GM12878 (cell line): ENCODE data around the gene KCNMB3. TPM values are rescaled to one million over a fixed set of nuclear protein-coding genes. Genes with fewer than 3 reads are reported as not detected.

Experiments
- ATAC-seq: fragments of 200-7000 bp; cut with Tn5 transposase; 3 replicates; pipeline ENCODE4 v1.9.1; 2020; ENCODE audit warnings: mild to moderate bottlenecking, moderate library complexity
- BruUV-seq: library from RNA; stranded (reverse); fragments of 400-500 nt; replicated peaks from 2 replicates; lab custom pipeline; 2021; lab: Mats Ljungman, UMichigan
- CTCF ChIA-PET: fragments of 300-600 bp; sonication (Branson Sonifier 250); formaldehyde crosslinking; extraction: SDS; loops from one replicate; lab custom pipeline; 2021; ENCODE audit warnings: inconsistent platforms; lab: Yijun Ruan, JAX
- POLR2A ChIA-PET: fragments of 350-600 bp; formaldehyde crosslinking; extraction: SDS; loops from one replicate; lab custom pipeline; 2021; ENCODE audit warnings: inconsistent platforms; lab: Charles Lee
- RAD21 ChIA-PET: fragments of 300-600 bp; sonication (Branson Sonifier 250); formaldehyde crosslinking; loops from one replicate; lab custom pipeline; 2023; ENCODE audit warnings: antibody characterized with exemption; ENCODE audit not compliant: unreplicated experiment; lab: Charles Lee
- SMC1A ChIA-PET: fragments of 300-600 bp; sonication (Branson Sonifier 250); formaldehyde crosslinking; loops from one replicate; lab custom pipeline; 2023; ENCODE audit not compliant: unreplicated experiment, uncharacterized antibody; lab: Charles Lee
- DNase-seq: peaks from one replicate; pipeline ENCODE4 v3.0.0-alpha.2; 2011; ENCODE audit warnings: low read depth, low spot score
- FAIRE-seq: peaks from 3 replicates; lab custom pipeline; 2011; peaks lifted over from hg19 to GRCh38; lab: Jason Lieb, UNC
- H2AFZ ChIP-seq: 2 replicates; pipeline ENCODE4 v1.6.0; 2011; ENCODE audit warnings: low read depth, low read length, control low read depth; ENCODE audit not compliant: control insufficient read depth
- H3K27ac ChIP-seq: 2 replicates; pipeline ENCODE4 v1.5.1; 2011; ENCODE audit warnings: control low read depth; ENCODE audit not compliant: control insufficient read depth, insufficient read depth
- H3K27me3 ChIP-seq, 2 experiments: replicated peaks in 1 of 2; 2 replicates each; pipeline versions ENCODE4 v1.6.0 to v1.6.1; 2011; ENCODE audit warnings: low read length in 1 of 2; ENCODE audit not compliant: control insufficient read depth in 2 of 2, insufficient read depth in 2 of 2
- H3K36me3 ChIP-seq, 2 experiments: 2 replicates each; pipeline ENCODE4 v1.5.1; 2011; ENCODE audit warnings: low read length in 1 of 2; ENCODE audit not compliant: control insufficient read depth in 2 of 2, insufficient read depth in 2 of 2
- H3K4me1 ChIP-seq: 2 replicates; pipeline ENCODE4 v1.6.1; 2011; ENCODE audit warnings: mild to moderate bottlenecking, low read length, moderate library complexity, mixed read lengths; ENCODE audit not compliant: control insufficient read depth, insufficient read depth
- H3K4me2 ChIP-seq: 2 replicates; pipeline ENCODE4 v1.6.0; 2011; ENCODE audit warnings: control low read depth; ENCODE audit not compliant: control insufficient read depth, insufficient read depth
- H3K4me3 ChIP-seq: fragments of 200-600 bp; sonication (generic); 2 replicates; pipeline ENCODE4 v1.5.1; 2016
- H3K79me2 ChIP-seq: 2 replicates; pipeline ENCODE4 v1.6.0; 2011; ENCODE audit warnings: low read length; ENCODE audit not compliant: control insufficient read depth, insufficient read depth
- H3K9ac ChIP-seq: 2 replicates; pipeline ENCODE4 v1.8.0; 2011; ENCODE audit warnings: low read length, control low read depth, mixed read lengths; ENCODE audit not compliant: control insufficient read depth, insufficient read depth
- H3K9me3 ChIP-seq: replicated peaks from 3 replicates; pipeline ENCODE4 v1.5.1; 2011; ENCODE audit warnings: mild to moderate bottlenecking, low read length; ENCODE audit not compliant: control insufficient read depth, insufficient read depth
- H4K20me1 ChIP-seq: 2 replicates; pipeline ENCODE4 v1.6.0; 2011; ENCODE audit not compliant: control insufficient read depth, insufficient read depth
- GATAD2B ChIP-seq: fragments of 450-650 bp; conservative IDR thresholded peaks from 2 replicates; pipeline ENCODE4 v1.6.1; 2017; ENCODE audit warnings: low read depth, mild to moderate bottlenecking, moderate library complexity
- HSF1 ChIP-seq: fragments of 150-350 bp; IDR thresholded peaks from 2 replicates; pipeline ENCODE4 v1.6.1; 2014; ENCODE audit warnings: mild to moderate bottlenecking, low read depth, low read length
- IRF3 ChIP-seq: fragments of 450-650 bp; IDR thresholded peaks from 2 replicates; pipeline ENCODE4 v1.6.1; 2014; ENCODE audit warnings: mild to moderate bottlenecking
- WGBS: methylation state at CpG from one replicate; pipeline ENCODE4 v1.1.6; 2016; ENCODE audit warnings: low lambda C conversion rate; ENCODE audit not compliant: insufficient replicate concordance, insufficient coverage; ENCODE audit errors: missing lambda C conversion rate; 5-methylcytosine and 5-hydroxymethylcytosine counted together
- in situ Hi-C: fragments of 300-500 bp; cut with MboI; formaldehyde crosslinking; loops from 9 replicates; pipeline ENCODE4 v1.14.3; 2018; ENCODE audit warnings: mixed read lengths
- intact Hi-C: fragments of 100-400 bp; cut with micrococcal nuclease; formaldehyde crosslinking; loops from one replicate; pipeline ENCODE4 v1.14.2; 2022; ENCODE audit not compliant: unreplicated experiment
- polyA plus RNA-seq, 11 experiments: library from polyadenylated mRNA; depleted of rRNA in 4 of 11; unstranded in 6 of 11; stranded (reverse) in 5 of 11; fragments of >200 nt; fragmentation: Nextera tagmentation in 4 of 11; fragmentation: Illumina TruSeq in 1 of 11; extraction: Ambion mirVana in 4 of 11; extraction: Trizol in 1 of 11; gene quantifications; 1 replicate in 1 of 11; 2 replicates in 10 of 11; pipeline versions ENCODE4 v1.2.1 to v1.2.3, GENCODE V29; 2011 to 2016; ENCODE audit warnings: inconsistent platforms in 2 of 11, missing spikeins in 2 of 11, low read depth in 1 of 11
- total RNA-seq, 4 experiments: library from RNA; depleted of rRNA in 3 of 4; stranded (reverse); fragments of >200 nt in 3 of 4; fragmentation: Illumina TruSeq in 1 of 4; extraction: Trizol in 1 of 4; gene quantifications; 2 replicates each; pipeline versions ENCODE4 v1.2.1 to v1.2.3, GENCODE V29; 2013 to 2021

The KCNMB3 gene
- total and polyA plus RNA-seq, 10 of the 15 experiments (the other 5 are each of a cell fraction or from before 2014, with no cell fraction given), result 0.20 to 4.6 (median 2.2) TPM

GRCh38 chr3:179227349-179227748 is 23.6 kb downstream of the KCNMB3 start:
- 96% methylated on average over 3 of the region's 3 CpGs for WGBS
- no peak overlapping the region for H3K4me2 ChIP-seq
- H3K79me2 ChIP-seq, result no peaks in the 10 kb centered on the region
- no peak for ATAC-seq
- H3K36me3 ChIP-seq, result peaks cover 0 to 5% of the 10 kb centered on the region in 2 experiments; a peak in 1 of 4 replicates
- no TSS peak for BruUV-seq
- SMC1A ChIA-PET, result interaction anchor here (1.1 to 2.2 kb wide), 3 partner anchors 8 to 88 kb away, joined by 3 to 8 read pairs (median 3); no protein-coding TSS in a partner anchor
- DNase-seq, result no peak
- CTCF ChIA-PET, result interaction anchor here (1.0 kb wide), 1 partner anchor 124 kb away, joined by 3 read pairs; no protein-coding TSS in a partner anchor
- POLR2A ChIA-PET, result interaction anchor here (1.2 kb wide), 1 partner anchor 79 kb away, joined by 3 read pairs; no protein-coding TSS in a partner anchor
- H4K20me1 ChIP-seq, result no peaks in the 10 kb centered on the region
- in situ Hi-C loops, result no loop called here
- no peak overlapping the region for H2AFZ ChIP-seq
- H3K4me3 ChIP-seq, result no peak overlapping the region
- FAIRE-seq, result no peak
- no peaks in the 10 kb centered on the region for H3K27me3 ChIP-seq
- TF ChIP-seq IRF3 (no peak), HSF1 (no peak), GATAD2B (no peak)
- RAD21 ChIA-PET, result no interaction called here
- no peaks in the 10 kb centered on the region for H3K4me1 ChIP-seq
- intact Hi-C loops, result no loop called here
- H3K27ac ChIP-seq, result no peak overlapping the region
- H3K9ac ChIP-seq, result no peak overlapping the region
- H3K9me3 ChIP-seq, result no peaks in the 10 kb centered on the region; the same call in 2 of the 3 replicates
